D341Med (cell line): ENCODE measurements around the gene EPB41L1.

Experiments used
- DNase-seq: peaks from one replicate; pipeline ENCODE4 v3.0.0; 2012; ENCODE audit warnings: low spot score

Gene EPB41L1

GRCh38 chr20:36196676-36197075, 42.1 kb downstream of the EPB41L1 start:
- no peak for DNase-seq

GRCh38 chr20:36197271-36197670, 42.7 kb downstream of the EPB41L1 start:
- no peak for DNase-seq

- peak; percentile 86 for DNase-seq
These were observed 45.1 kb downstream of the EPB41L1 start for GRCh38 chr20:36199345-36200257.

- no peak for DNase-seq
These were observed 45.9 kb downstream of the EPB41L1 start for GRCh38 chr20:36200451-36200850.

GRCh38 chr20:36201198-36201597, 46.7 kb downstream of the EPB41L1 start:
- DNase-seq, result no peak

GRCh38 chr20:36202891-36203338, 48.4 kb downstream of the EPB41L1 start:
- DNase-seq, result peak; percentile 92

- DNase-seq, result no peak
These were observed 49.3 kb downstream of the EPB41L1 start for GRCh38 chr20:36203861-36204260.

GRCh38 chr20:36205026-36205425, 50.5 kb downstream of the EPB41L1 start:
- DNase-seq, result no peak

- DNase-seq, result no peak
These were observed 51.5 kb downstream of the EPB41L1 start for GRCh38 chr20:36206068-36206467.

GRCh38 chr20:36206641-36207040, 52.1 kb downstream of the EPB41L1 start:
- DNase-seq, result no peak

GRCh38 chr20:36207602-36208001, 53.1 kb downstream of the EPB41L1 start:
- no peak for DNase-seq

- DNase-seq, result no peak
These were observed 53.7 kb downstream of the EPB41L1 start for GRCh38 chr20:36208257-36208656.

GRCh38 chr20:36210436-36211021, 56.0 kb downstream of the EPB41L1 start:
- no peak for DNase-seq

- no peak for DNase-seq
These were observed 58.8 kb downstream of the EPB41L1 start for GRCh38 chr20:36213362-36213761.

GRCh38 chr20:36214684-36215256, 60.2 kb downstream of the EPB41L1 start:
- DNase-seq, result peak; percentile 64

- DNase-seq, result no peak
These were observed 61.2 kb downstream of the EPB41L1 start for GRCh38 chr20:36215778-36216177.

GRCh38 chr20:36216314-36217025, 61.9 kb downstream of the EPB41L1 start:
- DNase-seq, result no peak

- DNase-seq, result no peak
These were observed 62.7 kb downstream of the EPB41L1 start for GRCh38 chr20:36217226-36217625.

- no peak for DNase-seq
These were observed 64.0 kb downstream of the EPB41L1 start for GRCh38 chr20:36218380-36219064.

- no peak for DNase-seq
These were observed 65.2 kb downstream of the EPB41L1 start for GRCh38 chr20:36219671-36220220.

GRCh38 chr20:36225666-36226065, 71.1 kb downstream of the EPB41L1 start:
- no peak for DNase-seq
